Gastrocnemius medialis (tissue), 4 donors: ENCODE measurements around the gene DMXL1. TPM values are rescaled to one million over a fixed set of nuclear protein-coding genes. Genes with fewer than 3 reads are reported as not detected.
A peak's percentile ranks its signal among the peaks of the same experiment; 100 is the strongest.

ENCODE experiments used
- ATAC-seq, 2 donors: fragments of 150-250 bp; one replicate each; pipeline ENCODE4 v1.9.1; 2016
- DNase-seq, 2 donors: peaks; one replicate each; pipeline ENCODE4 v3.0.0-alpha.2; 2019
- H3K27ac ChIP-seq, 4 donors: fragments of 200-600 bp; sonication (generic); 1 replicate in 1 of 4; 2 replicates in 3 of 4; pipeline ENCODE4 v1.5.1; 2016 to 2018; ENCODE audit warnings: mild to moderate bottlenecking in 2 of 4, moderate library complexity in 1 of 4
- H3K27me3 ChIP-seq, 3 donors: fragments of 200-600 bp; sonication (generic) in 2 of 3; 1 replicate in 1 of 3; 2 replicates in 2 of 3; pipeline versions ENCODE4 v1.5.1 to v1.6.0; 2016 to 2019; ENCODE audit warnings: mild to moderate bottlenecking in 1 of 3, moderate library complexity in 1 of 3
- H3K36me3 ChIP-seq, 2 donors: fragments of 200-600 bp; sonication (generic) in 1 of 2; one replicate each; pipeline ENCODE4 v1.5.1; 2017 to 2018
- H3K4me1 ChIP-seq, 2 donors: fragments of 200-600 bp; sonication (generic) in 1 of 2; one replicate each; pipeline ENCODE4 v1.5.1; 2016 to 2017; ENCODE audit warnings: mild to moderate bottlenecking in 2 of 2
- H3K4me3 ChIP-seq, 4 donors: fragments of 200-600 bp; sonication (generic) in 3 of 4; 1 replicate in 1 of 4; 2 replicates in 3 of 4; pipeline ENCODE4 v1.5.1; 2016 to 2019; ENCODE audit warnings: mild to moderate bottlenecking in 2 of 4
- H3K9me3 ChIP-seq, 3 donors: fragments of 200-600 bp; sonication (generic) in 2 of 3; 1 replicate in 1 of 3; 2 replicates in 2 of 3; pipeline ENCODE4 v1.5.1; 2016 to 2019
- CTCF ChIP-seq, 5 experiments: fragments of 450-650 bp in 3 of 5; fragments of 200-600 bp in 2 of 5; sonication (generic) in 2 of 5; IDR thresholded peaks in 4 of 5; conservative IDR thresholded peaks in 1 of 5; 1 replicate in 4 of 5; 2 replicates in 1 of 5; pipeline ENCODE4 v1.5.1; 2016 to 2019; ENCODE audit warnings: antibody characterized with exemption in 5 of 5, mild to moderate bottlenecking in 3 of 5, moderate library complexity in 3 of 5
- POLR2A ChIP-seq, 2 donors: fragments of 450-650 bp; IDR thresholded peaks; one replicate each; pipeline ENCODE4 v1.6.1; 2017; ENCODE audit warnings: antibody characterized with exemption in 2 of 2, mild to moderate bottlenecking in 2 of 2, moderate library complexity in 2 of 2
- in situ Hi-C, 4 donors: fragments of 200-750 bp; cut with MboI; loops; one replicate each; pipeline versions ENCODE4 v1.15.0 to v1.8.0; 2017; ENCODE audit warnings: low sequenced_read_pairs in 4 of 4
- intact Hi-C: fragments of 100-400 bp; cut with DNase I; formaldehyde crosslinking; loops from one replicate; pipeline ENCODE4 v1.15.1; 2023; ENCODE audit warnings: low total_unique reads
- total RNA-seq, 4 donors: library from RNA; depleted of rRNA; stranded (reverse); fragments of >200 nt; gene quantifications; one replicate each; pipeline versions ENCODE4 v1.1.0 to v1.2.3, GENCODE V29; 2016

Gene DMXL1
- total RNA-seq, 4 donors from 2014 or later = 17.8 to 31.1 (median 24.3) TPM

- no peak for ATAC-seq
- H3K9me3 ChIP-seq = no peaks in the 10 kb centered on the region
- no peak overlapping the region for H3K4me3 ChIP-seq
- no peaks in the 10 kb centered on the region for H3K36me3 ChIP-seq
- in situ Hi-C loops = loop anchor here in 1 of 4 donors (25.0 kb wide), 1 partner anchor 225 kb away; the partner anchor contains the start of gene DTWD2
- DNase-seq = no peak
- no peak for TF ChIP-seq POLR2A (IDR thresholded peaks at IDR 0.05)
- no peak for TF ChIP-seq CTCF (IDR thresholded peaks at IDR 0.05 in 4 of 5, conservative IDR thresholded peaks at IDR 0.05 in 1 of 5)
- intact Hi-C loops = no loop called here
- peaks cover 12 to 17% of the 10 kb centered on the region in 2 donors for H3K4me1 ChIP-seq
- H3K27ac ChIP-seq = no peak overlapping the region
- no peaks in the 10 kb centered on the region for H3K27me3 ChIP-seq
Measured at GRCh38 chr5:119212026-119212425, 141.1 kb downstream of the DMXL1 start.

DNA sequence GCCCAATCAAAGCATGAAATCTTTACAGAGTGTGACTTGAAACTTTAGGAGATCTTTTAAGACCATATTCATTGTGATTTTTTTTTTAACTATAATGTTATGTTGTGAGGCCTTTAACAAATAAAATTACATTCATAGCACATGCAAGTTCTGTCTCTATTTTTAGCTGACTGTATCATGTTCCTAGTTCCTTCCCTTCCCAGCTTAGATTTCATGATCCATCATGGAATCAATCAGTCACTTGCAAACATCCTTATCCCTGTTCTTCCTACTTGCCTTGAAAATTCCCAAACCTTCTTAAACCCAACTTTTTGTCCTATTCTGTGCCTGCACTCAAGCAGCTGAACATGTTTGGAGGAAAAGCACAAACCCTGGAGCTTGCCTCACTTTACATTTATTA is 141.8 kb downstream of the DMXL1 start:
- Histone ChIP-seq H3K4me1 (peaks cover 12 to 17% of the 10 kb centered on the region in 2 donors), H3K9me3 (no peaks in the 10 kb centered on the region), H3K27ac (peak overlapping the region in 1 of 4 donors; percentile 3), H3K27me3 (no peaks in the 10 kb centered on the region), H3K4me3 (no peak overlapping the region), H3K36me3 (no peaks in the 10 kb centered on the region)
- TF ChIP-seq CTCF (IDR thresholded peaks at IDR 0.05 in 4 of 5, conservative IDR thresholded peaks at IDR 0.05 in 1 of 5) (no peak), POLR2A (IDR thresholded peaks at IDR 0.05) (no peak)
- in situ Hi-C loops (loop anchor here in 1 of 4 donors (25.0 kb wide), 1 partner anchor 225 kb away; the partner anchor contains the start of gene DTWD2), intact Hi-C loops (no loop called here)
- no peak for DNase-seq
- ATAC-seq = peak in 1 of 2 donors; percentile 70

DNA sequence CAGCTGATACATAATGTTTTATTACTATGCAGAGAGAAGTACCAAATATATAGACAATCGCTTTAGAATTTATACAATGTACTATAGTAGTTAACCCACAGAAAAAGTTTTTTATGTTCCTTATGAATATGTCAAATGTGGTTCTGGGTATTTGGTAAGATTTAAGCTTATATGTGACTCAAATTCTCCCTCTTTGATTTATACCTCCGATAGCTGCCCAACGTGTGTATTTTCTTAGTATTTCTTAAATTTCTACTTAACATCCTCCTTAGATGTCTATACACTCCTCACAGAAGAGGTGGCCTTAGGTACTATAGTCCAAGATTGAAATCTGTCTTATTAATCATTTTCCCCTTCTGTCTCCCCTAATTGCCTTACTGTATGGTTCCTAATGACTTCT is 146.3 kb downstream of the DMXL1 start:
- TF ChIP-seq POLR2A (IDR thresholded peaks at IDR 0.05) (no peak), CTCF (IDR thresholded peaks at IDR 0.05 in 4 of 5, conservative IDR thresholded peaks at IDR 0.05 in 1 of 5) (no peak)
- Histone ChIP-seq H3K4me3 (no peak overlapping the region), H3K27ac (no peak overlapping the region), H3K9me3 (no peaks in the 10 kb centered on the region), H3K27me3 (no peaks in the 10 kb centered on the region), H3K36me3 (peaks cover 0 to 8% of the 10 kb centered on the region in 2 donors), H3K4me1 (peaks cover 10% of the 10 kb centered on the region in 2 donors)
- DNase-seq (no peak), ATAC-seq (no peak)
- intact Hi-C loops = no loop called here
- in situ Hi-C loops = loop anchor here in 1 of 4 donors (25.0 kb wide), 1 partner anchor 230 kb away; the partner anchor contains the start of gene DTWD2

- Histone ChIP-seq H3K9me3 (no peaks in the 10 kb centered on the region), H3K27me3 (no peaks in the 10 kb centered on the region), H3K4me3 (no peak overlapping the region), H3K36me3 (peaks cover 0 to 14% of the 10 kb centered on the region in 2 donors), H3K4me1 (no peaks in the 10 kb centered on the region), H3K27ac (no peak overlapping the region)
- ATAC-seq = no peak
- TF ChIP-seq CTCF (IDR thresholded peaks at IDR 0.05 in 4 of 5, conservative IDR thresholded peaks at IDR 0.05 in 1 of 5) (no peak), POLR2A (IDR thresholded peaks at IDR 0.05) (no peak)
- no peak for DNase-seq
- intact Hi-C loops (no loop called here), in situ Hi-C loops (loop anchor here in 1 of 4 donors (25.0 kb wide), 1 partner anchor 232 kb away; the partner anchor contains the start of gene DTWD2)
Measured at GRCh38 chr5:119218830-119219782, 148.2 kb downstream of the DMXL1 start.
